GM18867 (cell line): ENCODE data around the gene KLF9.

Experiments used
- ATAC-seq: cut with Tn5 transposase; IDR thresholded peaks from one replicate; pipeline ENCODE4 v1.9.1; 2021; ENCODE audit warnings: mild to moderate bottlenecking, moderate library complexity; ENCODE audit not compliant: unreplicated experiment

KLF9 gene

DNA sequence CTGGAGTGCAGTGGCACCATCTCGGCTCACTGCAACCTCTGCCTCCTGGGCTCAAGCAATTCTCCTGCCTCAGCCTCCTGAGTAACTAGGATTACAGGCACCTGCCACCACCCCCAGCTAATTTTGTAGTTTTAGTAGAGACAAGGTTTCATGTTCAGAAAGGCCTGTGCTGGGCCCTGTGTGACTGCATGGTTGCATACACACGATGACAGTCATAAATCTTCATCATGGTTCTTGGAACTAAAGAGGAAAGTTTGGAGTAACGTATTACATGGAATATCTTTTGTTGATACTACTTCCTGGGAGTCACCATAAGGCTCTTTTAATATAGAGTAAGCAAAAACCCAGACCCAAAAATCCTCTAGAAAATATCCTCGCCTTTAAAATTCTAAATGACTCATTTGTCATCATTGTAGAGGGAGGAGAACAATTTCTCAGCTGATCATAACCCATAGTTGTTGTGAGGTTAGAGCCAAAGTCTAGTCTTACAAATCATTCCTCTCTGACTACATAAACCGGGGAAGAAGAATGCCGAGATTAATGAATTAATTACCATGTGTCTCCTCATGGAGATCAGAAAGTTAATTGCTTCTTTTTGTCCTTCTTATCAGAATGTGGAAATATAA is 47.0 kb downstream of the KLF9 start:
- no peak for ATAC-seq

DNA sequence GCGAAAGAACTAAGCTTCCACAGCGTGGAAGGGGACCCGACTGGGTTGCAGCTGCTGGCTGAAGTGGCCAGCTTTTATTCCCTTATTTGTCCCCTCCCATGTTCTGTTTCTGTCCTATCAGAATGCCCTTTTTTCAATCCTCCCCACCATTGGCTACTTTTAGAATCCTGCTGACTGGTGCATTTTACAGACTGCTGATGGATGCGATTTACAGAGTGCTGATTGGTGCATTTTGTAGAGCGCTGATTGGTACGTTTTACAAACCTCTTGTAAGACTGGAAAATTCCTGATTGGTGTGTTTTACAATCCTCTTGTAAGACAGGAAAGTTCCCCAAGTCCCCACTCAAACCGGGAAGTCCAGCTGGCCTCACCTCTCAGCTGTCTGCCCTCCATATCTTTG is 50.7 kb downstream of the KLF9 start:
- no peak for ATAC-seq

DNA sequence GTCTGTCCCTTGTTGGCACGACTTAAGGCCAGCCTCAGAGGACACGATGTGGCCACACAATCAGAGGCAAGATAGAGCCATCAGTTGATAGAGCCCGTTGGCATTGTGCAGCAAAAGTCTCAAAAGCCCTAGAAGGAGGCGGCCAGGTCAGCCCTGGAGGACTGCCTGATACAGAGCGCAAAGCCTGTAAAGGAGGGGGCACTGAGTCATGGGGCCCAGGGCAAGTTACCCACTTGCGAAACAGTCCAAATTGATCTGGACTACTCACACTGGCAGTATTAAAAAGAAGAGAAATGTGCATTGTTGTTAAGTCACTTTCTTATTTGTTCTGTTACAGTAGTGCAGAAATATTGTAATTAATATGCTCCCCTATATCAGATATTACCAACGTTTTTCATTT is 51.5 kb downstream of the KLF9 start:
- ATAC-seq, result no peak

DNA sequence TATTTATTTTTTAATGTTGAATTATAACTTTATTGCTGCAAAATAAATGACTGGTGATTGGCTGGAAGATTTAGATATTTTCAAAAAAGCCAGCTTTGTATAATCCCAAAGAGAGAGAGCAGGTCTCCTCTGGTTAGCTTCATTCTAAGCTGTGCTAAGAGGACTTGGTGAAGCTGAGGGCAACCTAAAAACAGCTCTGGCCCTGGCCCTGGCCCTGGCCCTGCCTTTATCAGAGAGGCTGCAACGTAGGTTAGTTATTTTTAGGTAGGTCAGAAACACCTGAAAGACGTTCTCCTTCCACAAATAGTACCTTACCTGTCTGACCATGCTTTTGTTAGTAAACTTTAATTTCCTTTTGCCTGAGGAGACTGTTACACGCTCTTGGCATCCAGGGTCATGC is 58.7 kb downstream of the KLF9 start:
- ATAC-seq, result no peak

DNA sequence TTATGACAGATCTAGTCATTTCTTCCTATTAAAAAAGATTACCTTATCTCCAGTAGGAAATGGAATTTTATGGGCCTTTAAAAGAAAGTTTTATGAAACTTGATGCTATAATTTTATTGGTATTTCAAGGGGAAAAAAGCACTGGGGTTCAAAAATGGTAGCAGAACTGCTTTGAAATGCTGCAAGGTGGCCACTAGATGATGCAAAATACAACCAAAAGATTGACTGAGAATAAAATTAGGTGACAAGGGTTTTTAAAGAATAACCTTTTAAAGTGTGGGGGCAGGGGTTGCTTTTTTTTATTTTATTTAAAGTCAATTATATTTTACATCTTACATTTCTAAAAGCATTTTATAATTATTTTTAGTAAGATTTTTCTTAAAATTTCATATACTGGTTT is 61.7 kb downstream of the KLF9 start:
- ATAC-seq, result no peak

DNA sequence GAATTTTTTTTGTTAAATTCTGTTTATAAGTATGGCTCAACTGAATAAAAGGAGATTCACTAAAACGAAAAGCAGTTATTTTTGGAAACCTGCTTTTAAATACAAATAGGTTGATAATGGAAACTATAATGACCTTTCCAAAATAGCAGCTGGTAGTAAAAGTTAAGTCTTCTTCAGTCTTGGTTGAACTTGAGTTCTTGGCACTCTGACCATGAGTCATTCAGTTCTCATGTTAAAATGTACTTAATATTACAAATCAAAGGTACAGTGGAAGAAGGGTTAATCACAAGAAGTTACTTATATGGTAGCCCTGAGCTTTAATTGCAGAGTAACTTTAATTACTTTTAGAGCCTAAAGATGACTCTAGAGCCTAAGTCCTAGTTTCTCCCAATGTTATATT is 62.1 kb downstream of the KLF9 start:
- ATAC-seq, result no peak

DNA sequence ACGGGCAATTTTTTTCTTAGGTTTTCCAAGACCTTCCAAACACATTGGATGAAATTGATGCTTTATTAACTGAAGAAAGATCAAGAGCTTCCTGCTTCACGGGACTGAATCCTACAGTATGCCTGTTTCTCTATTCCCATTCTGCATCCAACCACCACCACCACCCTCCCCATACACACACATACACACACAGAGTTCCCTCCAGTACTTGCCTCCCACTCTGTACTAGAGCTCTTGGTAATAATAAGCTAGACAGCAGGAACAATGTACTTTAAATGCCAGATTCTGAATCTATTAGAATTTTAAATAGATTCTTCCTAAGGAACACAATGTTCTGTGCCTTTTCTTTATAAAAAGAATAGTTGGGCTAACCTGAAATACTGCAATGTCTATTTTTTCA is 67.4 kb downstream of the KLF9 start:
- no peak for ATAC-seq

DNA sequence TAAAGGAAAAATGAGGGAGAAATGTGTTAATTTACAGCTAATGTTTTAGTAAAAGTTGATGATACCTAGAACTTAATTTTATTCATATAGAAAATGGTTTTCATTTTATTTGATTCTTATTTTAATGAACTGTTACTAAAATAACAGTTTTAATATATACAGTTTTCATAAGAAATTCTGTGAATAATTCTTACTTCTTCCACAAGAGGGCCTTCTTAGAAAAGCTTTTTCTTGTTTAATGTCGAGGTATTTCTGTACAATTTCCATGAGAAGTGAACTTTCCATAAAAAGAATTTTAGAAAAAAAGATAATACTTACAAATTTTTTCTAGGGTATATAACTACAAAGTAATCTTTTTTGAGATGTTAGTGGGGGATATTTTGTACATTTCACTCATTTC is 73.9 kb downstream of the KLF9 start:
- ATAC-seq, result no peak
